ENCODE data around the gene NUDT7. TPM values are rescaled to one million over a fixed set of nuclear protein-coding genes. Genes with fewer than 3 reads are reported as not detected.

The NUDT7 gene
- polyA plus RNA-seq, 3 donors = 8.8 to 14.0 (median 11.8) TPM

GRCh38 chr16:77711179-77711578 lies 11.1 kb upstream of the NUDT7 start:
- DNase-seq (ENCODE audit: extremely low read depth in 1 of 11, low read depth in 9 of 11, low spot score in 4 of 11) = no peak

- no peak for DNase-seq (ENCODE audit: extremely low read depth in 1 of 11, low read depth in 9 of 11, low spot score in 4 of 11)
Observed at GRCh38 chr16:77711775-77712174, 10.5 kb upstream of the NUDT7 start.

- no peak for DNase-seq (ENCODE audit: extremely low read depth in 1 of 11, low read depth in 9 of 11, low spot score in 4 of 11)
Observed at GRCh38 chr16:77715145-77715544, 7.2 kb upstream of the NUDT7 start.

GRCh38 chr16:77721752-77722308 lies 484 bp upstream of the NUDT7 start:
- no peak for DNase-seq (ENCODE audit: extremely low read depth in 1 of 11, low read depth in 9 of 11, low spot score in 4 of 11)

GRCh38 chr16:77723108-77723514 lies 797 bp downstream of the NUDT7 start:
- no peak for DNase-seq (ENCODE audit: extremely low read depth in 1 of 11, low read depth in 9 of 11, low spot score in 4 of 11)

GRCh38 chr16:77724174-77724573 lies 1.9 kb downstream of the NUDT7 start:
- DNase-seq (ENCODE audit: extremely low read depth in 1 of 11, low read depth in 9 of 11, low spot score in 4 of 11) = no peak

GRCh38 chr16:77729951-77730350 lies 7.6 kb downstream of the NUDT7 start:
- no peak for DNase-seq (ENCODE audit: extremely low read depth in 1 of 11, low read depth in 9 of 11, low spot score in 4 of 11)

GRCh38 chr16:77732241-77732946 lies 10.1 kb downstream of the NUDT7 start:
- no peak for DNase-seq (ENCODE audit: extremely low read depth in 1 of 11, low read depth in 9 of 11, low spot score in 4 of 11)

- no peak for DNase-seq (ENCODE audit: extremely low read depth in 1 of 11, low read depth in 9 of 11, low spot score in 4 of 11)
Observed at GRCh38 chr16:77736879-77737278, 14.6 kb downstream of the NUDT7 start.

- no peak for DNase-seq (ENCODE audit: extremely low read depth in 1 of 11, low read depth in 9 of 11, low spot score in 4 of 11)
Observed at GRCh38 chr16:77738706-77739558, 16.6 kb downstream of the NUDT7 start.

GRCh38 chr16:77739559-77739892 lies 17.2 kb downstream of the NUDT7 start:
- no peak for DNase-seq (ENCODE audit: extremely low read depth in 1 of 11, low read depth in 9 of 11, low spot score in 4 of 11)

GRCh38 chr16:77744141-77744540 lies 21.8 kb downstream of the NUDT7 start:
- peak in 1 of 11 donors; percentile 25 for DNase-seq (ENCODE audit: extremely low read depth in 1 of 11, low read depth in 9 of 11, low spot score in 4 of 11)

GRCh38 chr16:77745972-77746371 lies 23.7 kb downstream of the NUDT7 start:
- no peak for DNase-seq (ENCODE audit: extremely low read depth in 1 of 11, low read depth in 9 of 11, low spot score in 4 of 11)

- peak in 1 of 11 donors; percentile 52 for DNase-seq (ENCODE audit: extremely low read depth in 1 of 11, low read depth in 9 of 11, low spot score in 4 of 11)
Observed at GRCh38 chr16:77748421-77749005, 26.2 kb downstream of the NUDT7 start.

- no peak for DNase-seq (ENCODE audit: extremely low read depth in 1 of 11, low read depth in 9 of 11, low spot score in 4 of 11)
Observed at GRCh38 chr16:77749415-77749814, 27.1 kb downstream of the NUDT7 start.

GRCh38 chr16:77758046-77758445 lies 35.7 kb downstream of the NUDT7 start:
- DNase-seq (ENCODE audit: extremely low read depth in 1 of 11, low read depth in 9 of 11, low spot score in 4 of 11) = no peak

- DNase-seq (ENCODE audit: extremely low read depth in 1 of 11, low read depth in 9 of 11, low spot score in 4 of 11) = no peak
Observed at GRCh38 chr16:77758508-77758907, 36.2 kb downstream of the NUDT7 start.

GRCh38 chr16:77759201-77759600 lies 36.9 kb downstream of the NUDT7 start:
- no peak for DNase-seq (ENCODE audit: extremely low read depth in 1 of 11, low read depth in 9 of 11, low spot score in 4 of 11)

GRCh38 chr16:77759821-77760220 lies 37.5 kb downstream of the NUDT7 start:
- DNase-seq (ENCODE audit: extremely low read depth in 1 of 11, low read depth in 9 of 11, low spot score in 4 of 11) = no peak

- DNase-seq (ENCODE audit: extremely low read depth in 1 of 11, low read depth in 9 of 11, low spot score in 4 of 11) = no peak
Observed at GRCh38 chr16:77760800-77761199, 38.5 kb downstream of the NUDT7 start.
